Neural cell (in vitro differentiated cells): ENCODE measurements around the gene GDA. TPM values are rescaled to one million over a fixed set of nuclear protein-coding genes. Genes with fewer than 3 reads are reported as not detected.

ENCODE experiments used
- H2AFZ ChIP-seq: fragments of 200-600, 300-800 bp; sonication (generic), shearing (Covaris generic); 2 replicates; pipeline ENCODE4 v1.6.0; 2014; ENCODE audit warnings: low read depth, mild to moderate bottlenecking, antibody characterized with exemption, low read length, moderate library complexity
- H3F3A ChIP-seq: fragments of 200-600 bp; shearing (Covaris generic); 2 replicates; pipeline ENCODE4 v1.6.1; 2016; ENCODE audit warnings: mild to moderate bottlenecking, moderate library complexity, mixed read lengths, antibody characterized with exemption, low read length; ENCODE audit not compliant: insufficient read depth, poor library complexity, severe bottlenecking
- H3K27ac ChIP-seq: fragments of 200-600, 300-800 bp; sonication (generic), shearing (Covaris generic); 2 replicates; pipeline ENCODE4 v1.5.1; 2014; ENCODE audit warnings: mild to moderate bottlenecking, low read length, moderate library complexity
- H3K27me3 ChIP-seq: fragments of 300-800, 200-600 bp; sonication (generic), shearing (Covaris generic); 2 replicates; pipeline ENCODE4 v1.6.0; 2014; ENCODE audit warnings: mild to moderate bottlenecking, low read depth, low read length, moderate library complexity; ENCODE audit not compliant: insufficient read depth
- H3K36me3 ChIP-seq: fragments of 300-800, 200-600 bp; sonication (generic), shearing (Covaris generic); 2 replicates; pipeline ENCODE4 v1.5.1; 2014; ENCODE audit warnings: mild to moderate bottlenecking, antibody characterized with exemption, low read length, moderate library complexity; ENCODE audit not compliant: insufficient read depth
- H3K4me2 ChIP-seq: fragments of 300-800, 200-600 bp; sonication (generic), shearing (Covaris generic); 2 replicates; pipeline ENCODE4 v1.6.0; 2014; ENCODE audit warnings: mild to moderate bottlenecking, low read length
- H3K4me3 ChIP-seq: fragments of 300-800, 200-600 bp; sonication (generic), shearing (Covaris generic); 2 replicates; pipeline ENCODE4 v1.5.1; 2014; ENCODE audit warnings: mild to moderate bottlenecking, low read length, moderate library complexity
- H3K79me2 ChIP-seq: fragments of 200-600 bp; shearing (Covaris generic); replicated peaks from 2 replicates; pipeline ENCODE4 v1.6.0; 2014; ENCODE audit warnings: mild to moderate bottlenecking, low read length, moderate library complexity; ENCODE audit not compliant: insufficient read depth
- H3K9ac ChIP-seq: fragments of 300-800, 200-600 bp; sonication (generic), shearing (Covaris generic); 2 replicates; pipeline ENCODE4 v1.6.1; 2016; ENCODE audit warnings: mild to moderate bottlenecking, low read length, mixed read lengths
- H3K9me2 ChIP-seq: fragments of 200-600 bp; shearing (Covaris generic); 2 replicates; pipeline ENCODE4 v1.6.1; 2016; ENCODE audit warnings: mild to moderate bottlenecking, low read length, mixed read lengths; ENCODE audit not compliant: insufficient read depth
- H3K9me3 ChIP-seq: fragments of 200-600, 300-800 bp; sonication (generic), shearing (Covaris generic); 2 replicates; pipeline ENCODE4 v1.6.1; 2016; ENCODE audit warnings: mild to moderate bottlenecking, mixed run types, low read length, moderate library complexity, mixed read lengths
- H4K20me1 ChIP-seq: fragments of 200-600 bp; shearing (Covaris generic); 2 replicates; pipeline ENCODE4 v1.6.1; 2016; ENCODE audit warnings: mild to moderate bottlenecking, mixed run types; ENCODE audit not compliant: insufficient read depth
- CTCF ChIP-seq: fragments of 450-650 bp; IDR thresholded peaks from 2 replicates; pipeline ENCODE4 v1.5.1; 2014; ENCODE audit warnings: antibody characterized with exemption, mild to moderate bottlenecking, moderate library complexity; ENCODE audit not compliant: poor library complexity, severe bottlenecking
- EP300 ChIP-seq: fragments of 450-650 bp; conservative IDR thresholded peaks from 2 replicates; pipeline ENCODE4 v1.6.1; 2014; ENCODE audit warnings: antibody characterized with exemption, mild to moderate bottlenecking, moderate library complexity; ENCODE audit not compliant: poor library complexity, severe bottlenecking
- EZH2 ChIP-seq: fragments of 200-600, 300-800 bp; shearing (Covaris generic), sonication (generic); IDR thresholded peaks from 2 replicates; pipeline ENCODE4 v1.6.1; 2014; ENCODE audit warnings: antibody characterized with exemption, low read length, borderline replicate concordance, mild to moderate bottlenecking; ENCODE audit not compliant: insufficient read depth, poor library complexity, severe bottlenecking
- MXI1 ChIP-seq: fragments of 450-650 bp; conservative IDR thresholded peaks from 2 replicates; pipeline ENCODE4 v1.6.1; 2014; ENCODE audit warnings: antibody characterized with exemption, mild to moderate bottlenecking; ENCODE audit not compliant: poor library complexity, severe bottlenecking
- POLR2AphosphoS5 ChIP-seq: IDR thresholded peaks from 2 replicates; pipeline ENCODE4 v1.6.1; 2012
- RAD21 ChIP-seq: fragments of 450-650 bp; conservative IDR thresholded peaks from 2 replicates; pipeline ENCODE4 v1.6.1; 2014; ENCODE audit warnings: antibody characterized with exemption, mild to moderate bottlenecking, moderate library complexity
- REST ChIP-seq: IDR thresholded peaks from 2 replicates; pipeline ENCODE4 v1.6.1; 2012; ENCODE audit warnings: borderline replicate concordance
- SMC3 ChIP-seq: fragments of 450-650 bp; conservative IDR thresholded peaks from 2 replicates; pipeline ENCODE4 v1.6.1; 2014; ENCODE audit warnings: antibody characterized with exemption, mild to moderate bottlenecking, moderate library complexity; ENCODE audit not compliant: poor library complexity
- TAF1 ChIP-seq: IDR thresholded peaks from 2 replicates; pipeline ENCODE4 v1.6.1; 2012; ENCODE audit warnings: low read depth
- polyA plus RNA-seq: library from polyadenylated mRNA; depleted of rRNA; stranded (reverse); fragments of >200 nt; gene quantifications from 2 replicates; pipeline ENCODE4 v1.2.3, GENCODE V29; 2014

Gene GDA
- polyA plus RNA-seq, 1 donor from 2014 or later: 0.26 TPM

- no peak overlapping the region for H3K9ac ChIP-seq
- H3K79me2 ChIP-seq: no peaks in the 10 kb centered on the region
- no peaks in the 10 kb centered on the region for H4K20me1 ChIP-seq
- TF ChIP-seq RAD21 (no peak), MXI1 (no peak), EP300 (no peak), CTCF (no peak), EZH2 (no peak), REST (no peak), POLR2AphosphoS5 (no peak), TAF1 (no peak), SMC3 (no peak)
- H3K9me2 ChIP-seq: no peaks in the 10 kb centered on the region
- H2AFZ ChIP-seq: no peak overlapping the region
- no peaks in the 10 kb centered on the region for H3K36me3 ChIP-seq
- no peaks in the 10 kb centered on the region for H3K27me3 ChIP-seq
- H3K4me2 ChIP-seq: no peak overlapping the region
- H3K4me3 ChIP-seq: no peak overlapping the region
- no peaks in the 10 kb centered on the region for H3K9me3 ChIP-seq
- H3F3A ChIP-seq: no peaks in the 10 kb centered on the region
- no peak overlapping the region for H3K27ac ChIP-seq
Measured at GRCh38 chr9:72199238-72199637, 50.0 kb downstream of the GDA start.

- no peak for TF ChIP-seq POLR2AphosphoS5
- no peak for TF ChIP-seq TAF1
- no peak for TF ChIP-seq RAD21
- no peak for TF ChIP-seq EP300
- no peak for TF ChIP-seq EZH2
- no peak for TF ChIP-seq REST
- no peak for TF ChIP-seq CTCF
- TF ChIP-seq MXI1: no peak
- no peak for TF ChIP-seq SMC3
- no peaks in the 10 kb centered on the region for H3K9me3 ChIP-seq
- H3K9me2 ChIP-seq: no peaks in the 10 kb centered on the region
- no peak overlapping the region for H2AFZ ChIP-seq
- no peaks in the 10 kb centered on the region for H4K20me1 ChIP-seq
- H3K27ac ChIP-seq: no peak overlapping the region
- no peak overlapping the region for H3K4me2 ChIP-seq
- no peak overlapping the region for H3K4me3 ChIP-seq
- no peaks in the 10 kb centered on the region for H3K27me3 ChIP-seq
- H3K79me2 ChIP-seq: no peaks in the 10 kb centered on the region
- H3F3A ChIP-seq: no peaks in the 10 kb centered on the region
- no peak overlapping the region for H3K9ac ChIP-seq
- H3K36me3 ChIP-seq: no peaks in the 10 kb centered on the region
Measured at GRCh38 chr9:72200452-72200851, 51.2 kb downstream of the GDA start.
